CD4-positive, alpha-beta T cell treated with Interleukin-4 for 4 hours (primary cell): ENCODE data around the gene CDKN3.
"Not testable (repeated sequence)": the region's sequence is repeated elsewhere in the genome, so short reads cannot be mapped to it uniquely, and the experiment has no call there.

Experiments
- DNase-seq: peaks from one replicate; pipeline ENCODE4 v3.0.0-alpha.2; 2020

The CDKN3 gene

GRCh38 chr14:54424479-54424901, 27.7 kb downstream of the CDKN3 start:
- no peak for DNase-seq

DNA sequence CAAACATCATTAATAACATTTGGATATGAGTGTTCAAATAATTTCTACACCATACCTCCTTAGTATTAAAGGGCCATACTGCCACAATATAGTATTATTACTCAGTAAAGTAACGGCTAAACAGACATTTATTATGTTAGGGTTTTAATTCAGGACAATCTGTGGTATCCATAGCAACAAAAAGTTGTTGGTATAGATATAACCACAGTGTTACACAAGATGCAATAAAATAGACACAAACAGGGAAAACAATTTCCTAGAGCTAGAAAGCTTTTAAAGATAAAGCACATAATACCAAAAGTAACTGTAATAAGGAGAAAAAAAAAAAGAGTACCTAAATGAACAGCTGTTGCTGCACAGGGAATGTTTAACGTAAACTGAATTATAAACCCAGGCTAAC, 28.3 kb downstream of the CDKN3 start:
- no peak for DNase-seq

- no peak for DNase-seq
Measured at GRCh38 chr14:54425537-54426274, 28.9 kb downstream of the CDKN3 start.

DNA sequence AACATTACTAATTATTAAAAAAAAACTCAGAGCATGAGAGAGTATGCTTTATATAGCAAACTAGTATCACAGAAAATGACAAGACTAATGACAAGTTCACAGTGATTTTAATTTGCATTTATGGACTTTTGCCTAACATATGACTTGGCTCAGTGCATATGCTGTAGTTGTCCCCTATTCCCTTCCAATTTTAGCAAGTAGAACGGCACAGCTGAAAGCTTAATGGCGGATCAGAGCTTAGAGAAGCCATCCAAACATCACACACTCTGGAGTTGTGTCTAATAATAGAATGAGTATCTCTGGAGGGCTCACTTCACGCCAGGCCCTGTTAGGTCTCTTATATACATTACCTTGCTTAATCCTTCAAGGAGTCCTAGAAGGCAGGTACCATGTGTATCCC, 31.1 kb downstream of the CDKN3 start:
- DNase-seq = no peak

DNA sequence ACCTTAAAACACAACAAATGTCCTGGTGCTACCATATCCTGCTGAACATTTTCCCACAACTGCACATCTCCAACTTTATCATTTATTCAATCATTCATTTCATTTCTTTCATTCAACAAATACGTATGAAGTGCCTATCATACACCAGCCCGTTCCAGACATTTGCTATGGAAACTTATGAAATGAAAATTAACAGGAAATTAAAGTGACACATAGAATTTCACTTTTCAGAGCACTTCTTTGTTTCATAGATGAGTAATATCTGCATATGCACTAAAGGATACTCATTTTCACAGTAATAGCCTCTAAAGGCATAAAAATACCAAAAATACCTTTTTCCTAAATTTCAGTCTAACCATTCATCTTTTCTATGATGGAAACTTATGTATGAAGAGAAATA, 31.7 kb downstream of the CDKN3 start:
- no peak for DNase-seq

- DNase-seq = peak; percentile 61
Measured at GRCh38 chr14:54435500-54435981, 38.7 kb downstream of the CDKN3 start.

GRCh38 chr14:54437954-54438353, 41.1 kb downstream of the CDKN3 start:
- not testable (repeated sequence) for DNase-seq

- no peak for DNase-seq
Measured at GRCh38 chr14:54438703-54439102, 41.9 kb downstream of the CDKN3 start.

GRCh38 chr14:54440037-54440436, 43.2 kb downstream of the CDKN3 start:
- no peak for DNase-seq

GRCh38 chr14:54440476-54440872, 43.7 kb downstream of the CDKN3 start:
- DNase-seq = no peak

GRCh38 chr14:54440873-54441868, 44.4 kb downstream of the CDKN3 start, which contains the start of gene CNIH1:
Gene CNIH1 (minus strand): TSS chr14:54441374. CDS start chr14:54441327, 47 bp downstream.
- DNase-seq = peak; percentile 90

DNA sequence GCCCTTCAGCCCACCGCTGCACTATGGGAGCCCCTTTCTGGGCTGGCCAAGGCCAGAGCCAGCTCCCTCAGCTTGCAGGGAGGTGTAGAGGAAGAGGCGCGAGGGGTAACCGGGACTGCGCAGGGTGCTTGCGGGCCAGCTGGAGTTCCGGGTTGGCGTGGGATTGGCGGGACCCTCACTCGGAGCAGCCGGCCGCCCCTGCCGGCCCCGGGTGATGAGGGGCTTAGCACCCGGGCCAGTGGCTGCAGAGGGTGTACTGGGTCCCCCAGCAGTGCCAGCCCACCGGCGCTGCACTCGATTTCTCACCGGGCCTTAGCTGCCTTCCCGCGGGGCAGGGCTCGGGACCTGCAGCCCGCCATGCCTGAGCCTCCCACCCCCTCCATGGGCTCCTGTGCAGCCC, 46.2 kb downstream of the CDKN3 start:
- not testable (repeated sequence) for DNase-seq

- no peak for DNase-seq
Measured at GRCh38 chr14:54443981-54444380, 47.2 kb downstream of the CDKN3 start.

GRCh38 chr14:54444681-54445080, 47.9 kb downstream of the CDKN3 start:
- DNase-seq = no peak

DNA sequence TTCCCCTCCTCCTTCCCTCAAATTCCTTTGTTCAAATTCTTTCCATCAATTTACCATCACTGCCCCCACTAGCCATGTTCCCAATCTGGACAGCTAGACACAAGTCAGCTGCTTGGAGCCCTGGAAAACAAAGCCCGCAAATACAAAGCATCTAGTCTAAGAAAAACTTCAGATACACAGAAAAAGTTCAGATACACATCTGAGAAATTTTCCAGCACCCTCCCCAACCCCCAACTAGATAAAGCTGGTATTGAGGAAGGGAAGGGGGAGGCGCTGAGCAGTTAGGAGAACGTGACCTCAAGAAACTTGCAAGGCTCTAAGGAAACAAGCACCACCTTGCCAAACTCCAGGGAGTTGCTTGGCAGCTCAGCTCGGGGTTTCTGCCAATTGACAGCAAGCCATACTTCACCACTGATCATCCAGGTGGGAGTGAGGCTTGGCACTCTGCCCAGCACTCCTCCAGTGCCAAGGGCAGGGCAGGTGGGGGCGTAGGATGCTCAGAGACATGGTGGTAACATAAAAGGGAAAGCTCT, 49.4 kb downstream of the CDKN3 start:
- no peak for DNase-seq

- DNase-seq = peak; percentile 8
Measured at GRCh38 chr14:54447231-54447692, 50.5 kb downstream of the CDKN3 start.

GRCh38 chr14:54450535-54450934, 53.7 kb downstream of the CDKN3 start:
- peak; percentile 15 for DNase-seq

- no peak for DNase-seq
Measured at GRCh38 chr14:54451121-54451601, 54.4 kb downstream of the CDKN3 start.

DNA sequence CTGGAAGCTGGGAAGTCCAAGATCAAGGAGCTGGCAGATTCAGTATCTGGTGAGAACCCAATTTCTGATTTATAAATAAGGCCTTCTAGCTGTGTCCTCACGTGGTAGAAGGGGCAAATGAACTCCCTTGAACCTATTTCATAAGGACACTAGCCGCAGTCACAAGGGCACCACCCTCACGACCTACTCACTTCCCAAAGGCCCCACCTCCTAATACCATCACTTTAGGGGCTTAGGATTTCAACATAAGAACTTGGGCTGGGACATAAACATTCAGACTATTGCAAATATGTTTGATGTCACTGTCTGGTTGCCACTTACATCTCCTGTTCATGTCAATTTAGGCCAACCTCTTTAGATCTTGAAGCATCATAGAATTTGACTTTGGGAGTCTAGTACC, 55.2 kb downstream of the CDKN3 start:
- DNase-seq = no peak

DNA sequence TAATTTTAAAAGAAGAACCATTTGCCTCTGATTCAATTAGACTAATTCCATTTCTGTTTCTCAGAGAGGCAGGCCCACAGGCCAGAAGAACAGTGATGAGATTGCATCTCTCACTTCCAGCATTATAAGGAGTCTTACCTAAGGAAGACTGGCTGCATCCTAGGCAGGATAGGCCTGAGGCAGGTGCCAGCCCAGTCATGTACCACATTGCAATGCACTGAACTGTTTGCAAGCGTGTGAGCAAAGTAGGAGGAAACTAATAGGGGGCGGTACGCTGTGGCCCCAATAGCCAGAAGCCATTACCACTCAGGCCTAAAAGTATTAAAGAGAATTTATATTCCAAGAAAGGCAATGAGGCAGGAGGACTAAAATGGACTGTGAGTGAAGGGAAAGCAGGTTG, 56.4 kb downstream of the CDKN3 start:
- DNase-seq = no peak

DNA sequence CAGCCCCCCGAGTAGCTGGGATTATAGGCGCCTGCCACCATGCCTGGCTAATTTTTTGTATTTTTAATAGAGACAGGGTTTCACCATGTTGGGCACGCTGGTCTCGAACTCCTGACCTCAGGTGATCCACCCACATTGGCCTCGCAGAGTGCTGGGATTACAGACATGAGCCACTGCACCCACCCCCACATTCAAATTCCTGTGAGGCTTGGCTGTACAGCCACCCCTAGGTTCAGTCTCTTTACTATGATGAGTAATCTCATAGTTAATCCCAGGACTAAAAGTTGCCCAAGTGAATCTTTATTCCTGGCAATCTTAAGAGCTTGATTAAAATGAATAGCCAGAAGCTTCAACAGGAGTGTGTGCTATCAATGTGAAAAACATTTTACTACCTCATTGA, 57.2 kb downstream of the CDKN3 start:
- DNase-seq = not testable (repeated sequence)

DNA sequence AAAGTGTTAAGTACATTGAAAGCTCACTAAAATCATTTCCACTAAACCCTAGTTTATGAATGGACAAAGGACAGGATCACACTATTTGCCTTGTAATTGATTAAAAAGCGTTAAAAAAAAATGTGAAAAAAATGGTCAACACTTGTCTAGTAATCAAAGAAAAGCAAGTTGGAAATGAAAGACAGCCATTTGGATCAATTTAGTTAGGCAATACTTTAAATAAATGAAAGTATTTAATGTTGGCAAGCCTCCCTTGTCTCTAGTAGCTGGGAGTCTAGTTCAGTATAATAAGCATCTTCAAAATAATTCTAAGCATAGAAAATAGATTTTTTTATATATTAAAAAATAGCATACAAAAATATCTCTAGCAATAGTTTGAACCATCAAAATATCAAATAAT, 58.6 kb downstream of the CDKN3 start:
- no peak for DNase-seq
